WTC11 (cell line): ENCODE results near the gene TIAM2.

Experiments
- ATF1 ChIP-seq: sonication (generic); formaldehyde crosslinking; IDR thresholded peaks from 2 replicates; pipeline ENCODE4 v1.8.1; 2023; ENCODE audit warnings: mild to moderate bottlenecking, moderate library complexity, missing genetic modification reagents
- ESRRA ChIP-seq: sonication (generic); formaldehyde crosslinking; IDR thresholded peaks from 2 replicates; pipeline ENCODE4 v1.8.1; 2022; ENCODE audit warnings: mild to moderate bottlenecking, missing genetic modification reagents, borderline replicate concordance
- JAZF1 ChIP-seq: fragments of 250-450 bp; sonication (Bioruptor Pico); IDR thresholded peaks from 2 replicates; pipeline ENCODE4 v1.9.0; 2021; ENCODE audit warnings: moderate library complexity, mild to moderate bottlenecking, inconsistent platforms
- JUN ChIP-seq: sonication (generic); formaldehyde crosslinking; IDR thresholded peaks from 2 replicates; pipeline ENCODE4 v1.8.0; 2023; ENCODE audit warnings: mild to moderate bottlenecking, missing genetic modification reagents
- SP1 ChIP-seq: sonication (generic); formaldehyde crosslinking; conservative IDR thresholded peaks from 2 replicates; pipeline ENCODE4 v1.8.1; 2022; ENCODE audit warnings: missing genetic modification reagents
- TCF7 ChIP-seq: sonication (generic); formaldehyde crosslinking; IDR thresholded peaks from 2 replicates; pipeline ENCODE4 v1.8.0; 2022; ENCODE audit warnings: mild to moderate bottlenecking, low read depth, missing genetic modification reagents, moderate library complexity
- ZNF263 ChIP-seq: sonication (generic); formaldehyde crosslinking; IDR thresholded peaks from 2 replicates; pipeline ENCODE4 v1.8.1; 2022; ENCODE audit warnings: low read depth, mild to moderate bottlenecking, moderate library complexity, missing genetic modification reagents
- TF ChIP-seq, protein P1 (sequence below): fragments of 200-600 bp; IDR thresholded peaks from 2 replicates; pipeline ENCODE4 v1.8.0; 2022; ENCODE audit warnings: antibody characterized with exemption
- TF ChIP-seq, protein P2 (sequence below): fragments of 250-450 bp; sonication (Bioruptor Pico); IDR thresholded peaks from 2 replicates; pipeline ENCODE4 v1.9.0; 2021; ENCODE audit warnings: moderate library complexity, mild to moderate bottlenecking, inconsistent platforms, borderline replicate concordance
- TF ChIP-seq, protein P3 (sequence below): sonication (generic); formaldehyde crosslinking; IDR thresholded peaks from 2 replicates; pipeline ENCODE4 v1.8.0; 2023; ENCODE audit warnings: mild to moderate bottlenecking, missing genetic modification reagents
- TF ChIP-seq, protein P4 (sequence below): sonication (generic); formaldehyde crosslinking; IDR thresholded peaks from 2 replicates; pipeline ENCODE4 v1.8.1; 2023; ENCODE audit warnings: mild to moderate bottlenecking, missing genetic modification reagents, moderate library complexity
- TF ChIP-seq, protein P5 (sequence below): sonication (generic); formaldehyde crosslinking; IDR thresholded peaks from 2 replicates; pipeline ENCODE4 v1.8.0; 2023; ENCODE audit warnings: missing genetic modification reagents
- TF ChIP-seq, protein P6 (sequence below): sonication (generic); formaldehyde crosslinking; IDR thresholded peaks from 2 replicates; pipeline ENCODE4 v1.8.1; 2022; ENCODE audit warnings: low read depth, missing genetic modification reagents, borderline replicate concordance

DNA sequence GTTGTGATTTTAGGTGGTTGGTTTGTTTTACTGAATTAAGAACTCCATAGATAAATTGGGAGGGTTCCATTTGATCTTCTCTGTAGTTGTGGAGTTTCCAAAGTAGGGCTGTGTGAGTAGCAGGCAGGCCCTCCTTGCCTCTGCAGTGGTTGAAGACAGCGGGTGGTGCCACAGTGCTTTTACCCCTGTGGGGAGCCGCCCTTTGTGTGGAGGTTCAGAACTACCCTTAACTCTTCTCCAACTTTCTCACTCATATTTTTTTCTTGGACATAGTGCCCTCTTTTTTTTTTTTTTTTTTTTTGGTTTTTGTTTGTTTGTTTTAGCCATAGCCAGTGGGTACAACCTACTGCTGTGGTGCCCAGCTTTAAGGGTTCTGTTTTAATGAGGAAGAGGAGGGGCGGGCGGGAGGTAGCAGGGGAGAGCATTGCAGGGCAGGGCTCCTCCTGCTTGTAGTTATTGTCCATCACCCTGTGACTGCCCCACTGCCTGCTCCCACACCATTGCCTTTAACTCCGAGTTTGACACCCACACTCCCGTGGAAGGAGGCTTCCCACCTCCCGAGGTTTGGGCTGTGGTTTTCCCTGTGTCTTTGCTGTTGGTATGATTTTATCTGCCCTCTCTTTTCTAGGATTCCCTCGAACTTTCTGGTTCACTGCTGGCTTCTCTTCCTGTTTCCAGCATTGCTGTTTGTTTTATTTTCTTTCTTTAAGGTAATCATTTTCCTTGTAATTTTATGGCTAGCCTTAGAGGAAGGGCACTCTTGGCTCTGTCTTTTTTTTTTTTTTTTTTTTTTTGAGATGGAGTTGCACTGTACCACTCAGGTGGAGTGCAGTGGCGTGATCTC is 50.7 kb downstream of the TIAM2 start:
- TF ChIP-seq, protein P1, sequence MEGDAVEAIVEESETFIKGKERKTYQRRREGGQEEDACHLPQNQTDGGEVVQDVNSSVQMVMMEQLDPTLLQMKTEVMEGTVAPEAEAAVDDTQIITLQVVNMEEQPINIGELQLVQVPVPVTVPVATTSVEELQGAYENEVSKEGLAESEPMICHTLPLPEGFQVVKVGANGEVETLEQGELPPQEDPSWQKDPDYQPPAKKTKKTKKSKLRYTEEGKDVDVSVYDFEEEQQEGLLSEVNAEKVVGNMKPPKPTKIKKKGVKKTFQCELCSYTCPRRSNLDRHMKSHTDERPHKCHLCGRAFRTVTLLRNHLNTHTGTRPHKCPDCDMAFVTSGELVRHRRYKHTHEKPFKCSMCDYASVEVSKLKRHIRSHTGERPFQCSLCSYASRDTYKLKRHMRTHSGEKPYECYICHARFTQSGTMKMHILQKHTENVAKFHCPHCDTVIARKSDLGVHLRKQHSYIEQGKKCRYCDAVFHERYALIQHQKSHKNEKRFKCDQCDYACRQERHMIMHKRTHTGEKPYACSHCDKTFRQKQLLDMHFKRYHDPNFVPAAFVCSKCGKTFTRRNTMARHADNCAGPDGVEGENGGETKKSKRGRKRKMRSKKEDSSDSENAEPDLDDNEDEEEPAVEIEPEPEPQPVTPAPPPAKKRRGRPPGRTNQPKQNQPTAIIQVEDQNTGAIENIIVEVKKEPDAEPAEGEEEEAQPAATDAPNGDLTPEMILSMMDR = no peak
- no peak for TF ChIP-seq ATF1 (CRISPR knock-in tag)
- TF ChIP-seq ESRRA (CRISPR knock-in tag) = no peak
- TF ChIP-seq, protein P2, sequence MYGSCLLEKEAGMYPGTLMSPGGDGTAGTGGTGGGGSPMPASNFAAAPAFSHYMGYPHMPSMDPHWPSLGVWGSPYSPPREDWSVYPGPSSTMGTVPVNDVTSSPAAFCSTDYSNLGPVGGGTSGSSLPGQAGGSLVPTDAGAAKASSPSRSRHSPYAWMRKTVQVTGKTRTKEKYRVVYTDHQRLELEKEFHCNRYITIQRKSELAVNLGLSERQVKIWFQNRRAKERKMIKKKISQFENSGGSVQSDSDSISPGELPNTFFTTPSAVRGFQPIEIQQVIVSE (CRISPR knock-in tag) = no peak
- no peak for TF ChIP-seq SP1 (CRISPR knock-in tag)
- TF ChIP-seq, protein P3, sequence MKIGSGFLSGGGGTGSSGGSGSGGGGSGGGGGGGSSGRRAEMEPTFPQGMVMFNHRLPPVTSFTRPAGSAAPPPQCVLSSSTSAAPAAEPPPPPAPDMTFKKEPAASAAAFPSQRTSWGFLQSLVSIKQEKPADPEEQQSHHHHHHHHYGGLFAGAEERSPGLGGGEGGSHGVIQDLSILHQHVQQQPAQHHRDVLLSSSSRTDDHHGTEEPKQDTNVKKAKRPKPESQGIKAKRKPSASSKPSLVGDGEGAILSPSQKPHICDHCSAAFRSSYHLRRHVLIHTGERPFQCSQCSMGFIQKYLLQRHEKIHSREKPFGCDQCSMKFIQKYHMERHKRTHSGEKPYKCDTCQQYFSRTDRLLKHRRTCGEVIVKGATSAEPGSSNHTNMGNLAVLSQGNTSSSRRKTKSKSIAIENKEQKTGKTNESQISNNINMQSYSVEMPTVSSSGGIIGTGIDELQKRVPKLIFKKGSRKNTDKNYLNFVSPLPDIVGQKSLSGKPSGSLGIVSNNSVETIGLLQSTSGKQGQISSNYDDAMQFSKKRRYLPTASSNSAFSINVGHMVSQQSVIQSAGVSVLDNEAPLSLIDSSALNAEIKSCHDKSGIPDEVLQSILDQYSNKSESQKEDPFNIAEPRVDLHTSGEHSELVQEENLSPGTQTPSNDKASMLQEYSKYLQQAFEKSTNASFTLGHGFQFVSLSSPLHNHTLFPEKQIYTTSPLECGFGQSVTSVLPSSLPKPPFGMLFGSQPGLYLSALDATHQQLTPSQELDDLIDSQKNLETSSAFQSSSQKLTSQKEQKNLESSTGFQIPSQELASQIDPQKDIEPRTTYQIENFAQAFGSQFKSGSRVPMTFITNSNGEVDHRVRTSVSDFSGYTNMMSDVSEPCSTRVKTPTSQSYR (CRISPR knock-in tag) = no peak
- TF ChIP-seq TCF7 (CRISPR knock-in tag) = no peak
- TF ChIP-seq ZNF263 (CRISPR knock-in tag) = no peak
- TF ChIP-seq, protein P4, sequence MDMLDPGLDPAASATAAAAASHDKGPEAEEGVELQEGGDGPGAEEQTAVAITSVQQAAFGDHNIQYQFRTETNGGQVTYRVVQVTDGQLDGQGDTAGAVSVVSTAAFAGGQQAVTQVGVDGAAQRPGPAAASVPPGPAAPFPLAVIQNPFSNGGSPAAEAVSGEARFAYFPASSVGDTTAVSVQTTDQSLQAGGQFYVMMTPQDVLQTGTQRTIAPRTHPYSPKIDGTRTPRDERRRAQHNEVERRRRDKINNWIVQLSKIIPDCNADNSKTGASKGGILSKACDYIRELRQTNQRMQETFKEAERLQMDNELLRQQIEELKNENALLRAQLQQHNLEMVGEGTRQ (CRISPR knock-in tag) = no peak
- no peak for TF ChIP-seq JUN (CRISPR knock-in tag)
- TF ChIP-seq JAZF1 = no peak
- TF ChIP-seq, protein P5, sequence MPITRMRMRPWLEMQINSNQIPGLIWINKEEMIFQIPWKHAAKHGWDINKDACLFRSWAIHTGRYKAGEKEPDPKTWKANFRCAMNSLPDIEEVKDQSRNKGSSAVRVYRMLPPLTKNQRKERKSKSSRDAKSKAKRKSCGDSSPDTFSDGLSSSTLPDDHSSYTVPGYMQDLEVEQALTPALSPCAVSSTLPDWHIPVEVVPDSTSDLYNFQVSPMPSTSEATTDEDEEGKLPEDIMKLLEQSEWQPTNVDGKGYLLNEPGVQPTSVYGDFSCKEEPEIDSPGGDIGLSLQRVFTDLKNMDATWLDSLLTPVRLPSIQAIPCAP (CRISPR knock-in tag) = no peak
- TF ChIP-seq, protein P6, sequence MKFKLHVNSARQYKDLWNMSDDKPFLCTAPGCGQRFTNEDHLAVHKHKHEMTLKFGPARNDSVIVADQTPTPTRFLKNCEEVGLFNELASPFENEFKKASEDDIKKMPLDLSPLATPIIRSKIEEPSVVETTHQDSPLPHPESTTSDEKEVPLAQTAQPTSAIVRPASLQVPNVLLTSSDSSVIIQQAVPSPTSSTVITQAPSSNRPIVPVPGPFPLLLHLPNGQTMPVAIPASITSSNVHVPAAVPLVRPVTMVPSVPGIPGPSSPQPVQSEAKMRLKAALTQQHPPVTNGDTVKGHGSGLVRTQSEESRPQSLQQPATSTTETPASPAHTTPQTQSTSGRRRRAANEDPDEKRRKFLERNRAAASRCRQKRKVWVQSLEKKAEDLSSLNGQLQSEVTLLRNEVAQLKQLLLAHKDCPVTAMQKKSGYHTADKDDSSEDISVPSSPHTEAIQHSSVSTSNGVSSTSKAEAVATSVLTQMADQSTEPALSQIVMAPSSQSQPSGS (CRISPR knock-in tag) = no peak
